NCI-H2171 treated with DMSO at 0.1 percent for 48 hours (cell line): ENCODE results near the gene UMODL1.
A peak's percentile ranks its signal among the peaks of the same experiment; 100 is the strongest.

Experiments
- DNase-seq: peaks from one replicate; lab custom pipeline; 2025; lab: John Stamatoyannopoulos, UW

Gene UMODL1

DNA sequence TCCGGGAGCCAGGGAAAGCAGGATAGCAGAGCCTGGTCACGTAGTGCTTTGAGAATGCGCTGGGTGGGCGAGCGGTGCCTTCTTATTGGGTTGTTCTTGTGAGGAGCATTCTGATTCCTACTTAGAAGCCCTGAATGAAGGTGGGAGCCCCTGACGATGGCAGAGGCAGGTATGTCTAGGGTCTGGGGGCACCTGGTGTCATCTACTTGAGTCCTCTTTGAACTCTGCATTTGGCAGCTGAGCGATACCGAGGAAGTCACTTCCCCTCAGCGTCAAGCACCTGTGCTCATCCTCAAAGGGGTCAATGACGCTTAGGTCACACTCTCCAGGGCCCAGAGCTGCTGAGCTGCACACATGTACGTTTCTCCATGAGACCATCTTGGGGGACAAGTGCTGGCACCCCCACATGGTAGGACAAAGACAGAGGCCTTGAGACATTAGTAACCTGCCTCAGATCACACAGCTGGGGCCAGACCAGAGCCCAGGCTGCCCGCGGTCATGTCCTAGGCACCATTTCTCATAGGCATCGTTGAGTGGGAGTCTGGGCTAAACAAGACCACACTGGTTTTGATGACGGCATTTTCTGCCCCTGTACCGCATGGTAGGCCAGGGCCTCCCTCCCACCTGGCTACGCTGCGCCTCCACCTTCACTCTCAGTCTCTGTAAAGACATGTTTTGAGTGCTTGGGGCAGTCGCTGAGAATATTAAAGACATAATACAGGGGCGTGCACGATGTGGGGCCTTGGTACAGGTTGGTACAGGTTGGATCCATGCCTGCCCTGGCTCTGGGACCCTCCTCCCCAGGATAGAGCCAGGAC lies 78.7 kb downstream of the UMODL1 start:
- no peak for DNase-seq

DNA sequence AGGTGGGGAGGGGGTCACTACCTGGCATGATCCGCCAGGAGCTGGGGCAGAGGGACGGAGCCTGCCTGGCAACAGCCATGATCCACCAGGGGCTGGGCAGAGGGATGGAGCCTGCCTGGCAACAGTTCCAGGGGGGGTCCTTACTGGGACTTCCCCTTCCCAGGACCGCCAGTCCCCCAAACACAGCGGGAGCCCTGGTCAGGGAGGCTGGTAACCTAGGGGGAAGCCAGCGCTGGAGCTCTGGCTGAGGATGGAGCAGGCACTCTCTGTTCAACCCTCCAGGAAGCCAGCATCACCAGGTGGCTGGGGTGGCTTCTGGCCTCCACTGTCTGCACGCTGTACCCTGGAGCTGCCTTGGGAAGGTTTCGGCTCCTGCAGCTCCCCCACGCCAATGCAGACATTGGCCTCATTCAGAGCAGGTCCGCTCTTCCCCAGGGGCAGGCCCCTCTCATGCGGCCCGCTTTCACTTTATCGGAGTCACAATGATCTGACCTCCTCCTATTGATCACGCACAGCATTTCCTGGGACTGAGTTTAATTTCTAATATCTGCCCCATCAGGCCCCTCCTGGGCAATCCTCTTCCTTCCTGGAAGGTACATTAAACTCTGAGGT lies 79.5 kb downstream of the UMODL1 start:
- no peak for DNase-seq

GRCh38 chr21:42151148-42151947 lies 80.2 kb downstream of the UMODL1 start:
- DNase-seq, result no peak

DNA sequence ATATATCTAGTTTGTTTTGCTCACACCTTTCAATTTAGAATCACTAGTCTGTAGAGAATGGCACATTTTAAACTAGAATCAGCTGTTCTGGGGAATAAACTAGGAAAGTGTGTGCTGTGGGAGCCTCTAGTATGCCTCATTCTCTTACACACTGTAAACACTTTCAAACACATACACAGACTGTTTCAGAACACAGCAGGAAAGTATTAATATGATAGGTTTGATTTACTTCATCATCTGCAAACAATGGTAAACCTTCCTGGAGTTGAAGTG lies 80.8 kb downstream of the UMODL1 start:
- no peak for DNase-seq

DNA sequence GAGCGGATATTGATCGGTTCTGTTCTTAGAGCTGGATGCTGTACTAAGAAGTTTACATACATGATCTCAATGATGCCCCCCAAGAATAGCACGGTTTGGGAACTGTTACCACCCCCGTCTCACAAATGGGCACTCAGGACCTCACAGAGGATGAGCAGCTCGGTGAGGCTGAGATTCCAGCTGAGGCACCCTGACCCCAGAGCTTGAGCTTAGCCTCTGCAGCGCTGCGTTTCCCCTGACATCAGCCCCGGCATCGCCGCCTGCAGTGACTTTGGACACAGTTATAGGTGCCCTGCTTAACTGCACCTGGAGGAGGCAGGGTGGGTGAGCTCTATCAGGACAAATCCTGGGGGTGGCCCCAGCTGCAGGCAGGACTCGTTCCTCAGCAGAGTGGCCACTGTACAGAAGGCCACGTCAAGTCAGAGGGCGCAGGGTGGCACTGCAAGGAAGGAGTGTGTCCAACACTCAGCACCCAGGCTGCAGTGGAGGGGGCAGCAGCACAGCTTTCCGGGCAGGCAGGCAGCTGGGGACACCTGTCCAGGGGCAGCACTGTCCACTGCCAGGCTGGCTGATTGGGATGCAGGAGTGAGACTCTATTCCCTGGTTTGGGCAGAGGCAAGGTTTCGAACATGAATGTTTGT lies 82.0 kb downstream of the UMODL1 start:
- no peak for DNase-seq

- no peak for DNase-seq
These were observed 82.6 kb downstream of the UMODL1 start for GRCh38 chr21:42153746-42154145.

DNA sequence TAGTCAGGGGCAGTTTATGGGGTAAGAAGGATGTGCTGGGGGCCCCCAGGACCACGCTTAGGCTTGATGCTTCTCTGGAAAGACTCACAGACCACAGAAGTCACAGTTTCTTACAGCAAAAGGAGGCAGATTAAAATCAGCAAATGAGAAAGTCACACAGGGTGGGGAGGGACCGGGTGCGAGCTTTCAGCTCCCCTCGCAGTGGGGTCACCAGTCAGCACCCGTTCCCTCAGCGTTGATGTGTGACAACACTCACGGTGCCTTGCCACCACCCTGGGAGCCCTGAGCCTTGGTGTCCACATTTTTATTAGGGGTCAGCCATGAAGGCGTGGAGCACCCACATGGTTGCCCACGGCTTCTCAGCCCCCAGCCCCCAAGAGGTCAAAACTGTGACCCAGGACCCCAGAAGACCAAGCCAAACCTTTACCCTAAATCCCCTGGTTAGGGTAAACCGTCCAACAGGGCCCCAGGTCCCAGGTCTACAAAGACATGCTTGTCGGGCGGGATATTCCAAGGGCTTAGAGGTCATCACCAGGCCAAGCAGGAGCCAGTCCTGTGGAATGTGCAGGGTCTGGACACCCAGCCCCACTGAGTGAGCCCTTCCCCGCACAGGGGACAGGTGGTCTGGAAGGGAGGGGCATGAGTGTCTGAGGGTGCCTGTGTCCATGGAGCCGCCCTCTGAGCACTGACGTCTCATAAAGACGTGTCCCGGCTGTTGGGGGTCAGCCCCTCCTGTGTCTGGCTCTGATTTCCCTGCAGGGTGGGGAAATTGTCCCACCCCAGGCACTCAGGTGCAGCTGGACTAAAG lies 83.3 kb downstream of the UMODL1 start:
- DNase-seq, result no peak

GRCh38 chr21:42155045-42155855 lies 84.1 kb downstream of the UMODL1 start:
- no peak for DNase-seq

DNA sequence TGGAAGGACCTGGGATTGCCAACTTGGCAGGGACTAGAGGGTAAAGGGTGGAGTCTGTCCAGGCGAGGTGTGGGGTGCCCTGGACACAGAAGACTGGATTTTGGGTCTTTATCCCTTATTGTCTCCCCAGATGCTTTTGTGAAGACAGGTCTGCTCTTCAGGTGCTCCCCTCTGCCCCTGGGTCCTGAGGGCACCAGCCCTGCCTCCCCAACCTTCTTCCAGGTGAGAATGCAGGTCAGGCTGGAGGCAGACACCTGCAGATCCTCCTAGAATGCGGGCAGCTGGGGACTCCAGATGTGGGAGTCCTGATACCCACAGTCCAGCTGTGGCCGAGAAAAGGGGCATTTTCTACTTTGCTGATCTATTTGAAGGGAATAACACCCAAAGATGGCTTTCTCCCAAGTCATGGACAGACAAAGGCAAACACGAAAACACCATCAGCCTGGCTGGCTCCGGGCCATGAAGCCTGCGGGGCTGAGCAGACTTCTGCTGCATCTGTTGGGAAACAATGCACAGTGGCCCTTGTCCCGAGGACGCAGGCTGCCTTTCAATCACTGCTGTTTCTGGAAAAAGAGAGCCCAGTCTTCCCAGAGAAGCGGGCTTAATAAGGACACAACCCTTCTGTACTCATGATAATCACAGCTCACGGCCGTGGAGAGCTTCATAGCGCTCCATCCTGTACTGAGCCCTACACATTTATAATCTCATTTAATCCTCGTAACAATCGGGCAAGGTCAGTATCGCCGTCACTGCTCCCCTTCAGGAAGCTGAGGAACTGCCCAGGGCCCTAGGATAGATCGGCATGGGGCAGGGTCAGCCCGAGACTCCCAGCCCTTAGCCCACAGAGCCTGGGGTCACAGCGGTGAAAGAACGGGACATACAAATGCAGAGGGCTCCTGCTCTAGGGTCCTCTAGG lies 85.8 kb downstream of the UMODL1 start:
- peak; percentile 58 for DNase-seq

DNA sequence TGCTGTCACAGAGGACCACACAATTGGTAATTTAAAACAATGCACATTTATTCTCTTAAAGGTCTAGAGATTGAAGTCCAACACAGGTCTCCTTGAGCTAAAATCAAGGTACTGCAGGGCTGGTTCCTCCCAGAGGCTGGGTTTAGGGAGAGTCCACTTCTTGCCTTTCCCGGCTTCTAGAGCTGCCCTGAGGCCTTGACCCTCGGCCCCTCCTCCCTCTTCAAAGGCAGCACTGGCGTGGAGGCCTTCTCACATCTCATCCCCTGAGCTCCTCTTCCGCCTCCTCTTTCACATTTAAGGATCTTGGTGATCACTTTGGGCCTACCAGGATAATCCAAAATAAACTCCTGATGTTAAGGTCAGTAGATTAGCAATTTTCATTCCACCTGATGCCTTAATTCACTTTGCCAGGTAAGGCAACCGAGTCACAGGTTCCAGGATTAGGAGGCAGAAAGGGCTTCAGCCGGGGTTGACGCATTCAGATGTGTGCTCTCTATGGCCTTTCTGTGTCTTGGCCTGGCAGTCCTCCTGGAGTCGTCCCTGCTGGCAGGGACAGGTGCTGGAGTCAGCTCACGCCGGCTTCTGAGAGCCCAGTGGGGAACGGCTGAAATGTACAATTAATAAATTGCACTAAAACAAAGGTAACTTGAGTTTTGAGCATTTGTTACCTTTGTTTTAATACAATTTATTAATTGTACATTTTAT lies 86.6 kb downstream of the UMODL1 start:
- DNase-seq, result no peak

DNA sequence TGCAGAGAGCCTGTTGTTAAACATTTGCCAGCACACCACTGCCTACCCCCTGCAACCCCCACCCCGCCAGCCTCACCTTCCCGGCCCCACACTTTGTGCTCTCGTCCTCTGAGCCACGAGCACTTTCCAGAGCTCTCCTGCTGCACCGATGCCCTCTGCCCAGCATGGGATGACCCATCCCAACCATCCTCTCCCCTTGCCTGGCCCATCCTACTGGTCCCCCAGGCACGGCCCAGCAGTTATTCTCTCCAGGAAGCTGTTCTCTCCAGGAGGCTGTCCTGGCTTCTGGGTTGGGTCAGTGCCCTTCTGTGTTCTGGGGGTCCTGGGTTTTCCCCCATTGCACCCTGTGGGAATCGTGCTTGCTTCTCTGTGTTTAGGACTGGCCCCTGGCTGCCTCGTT lies 87.7 kb downstream of the UMODL1 start:
- DNase-seq, result no peak

GRCh38 chr21:42159560-42160110 lies 88.5 kb downstream of the UMODL1 start:
- no peak for DNase-seq

- DNase-seq, result no peak
These were observed 89.1 kb downstream of the UMODL1 start for GRCh38 chr21:42160111-42160721.

- no peak for DNase-seq
These were observed 89.6 kb downstream of the UMODL1 start for GRCh38 chr21:42160765-42161164.

GRCh38 chr21:42161401-42161955 lies 90.4 kb downstream of the UMODL1 start:
- no peak for DNase-seq

GRCh38 chr21:42161956-42162681 lies 91.0 kb downstream of the UMODL1 start:
- DNase-seq, result no peak

DNA sequence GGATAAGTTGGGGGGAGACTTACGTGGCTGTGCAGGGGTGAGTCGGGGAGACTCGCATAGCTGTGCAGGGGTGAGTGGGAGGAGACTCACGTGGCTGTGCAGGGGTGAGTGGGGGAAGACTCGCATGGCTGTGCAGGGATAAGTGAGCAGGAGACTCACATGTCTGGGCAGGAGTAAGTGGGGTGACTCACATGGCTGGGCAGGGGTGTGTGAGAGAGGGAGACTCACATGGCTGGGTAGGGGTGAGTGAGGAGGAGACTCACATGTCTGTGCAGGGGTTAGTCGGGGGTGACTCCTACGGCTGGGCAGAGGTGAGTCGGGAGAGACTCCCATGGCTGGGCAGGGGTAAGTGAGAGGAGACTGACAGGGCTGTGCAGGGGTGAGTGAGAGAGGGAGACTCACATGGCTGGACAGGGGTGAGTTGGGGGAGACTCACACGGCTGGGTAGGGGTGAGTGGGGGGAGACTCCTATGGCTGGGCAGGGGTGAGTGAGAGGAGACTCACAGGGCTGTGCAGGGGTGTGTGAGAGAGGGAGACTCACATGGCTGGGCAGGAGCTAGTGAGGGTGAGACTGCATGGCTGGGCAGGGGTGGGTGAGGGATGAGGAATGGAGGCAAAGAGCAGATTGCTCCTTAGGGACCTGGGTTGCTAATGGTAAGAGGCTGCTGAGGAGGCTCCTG lies 91.9 kb downstream of the UMODL1 start:
- DNase-seq, result peak; percentile 57
